ENCODE results near the gene URB1.
A peak's percentile ranks its signal among the peaks of the same experiment; 100 is the strongest.
"Not testable (repeated sequence)": the region's sequence is repeated elsewhere in the genome, so short reads cannot be mapped to it uniquely, and the experiment has no call there.

The URB1 gene, protein sequence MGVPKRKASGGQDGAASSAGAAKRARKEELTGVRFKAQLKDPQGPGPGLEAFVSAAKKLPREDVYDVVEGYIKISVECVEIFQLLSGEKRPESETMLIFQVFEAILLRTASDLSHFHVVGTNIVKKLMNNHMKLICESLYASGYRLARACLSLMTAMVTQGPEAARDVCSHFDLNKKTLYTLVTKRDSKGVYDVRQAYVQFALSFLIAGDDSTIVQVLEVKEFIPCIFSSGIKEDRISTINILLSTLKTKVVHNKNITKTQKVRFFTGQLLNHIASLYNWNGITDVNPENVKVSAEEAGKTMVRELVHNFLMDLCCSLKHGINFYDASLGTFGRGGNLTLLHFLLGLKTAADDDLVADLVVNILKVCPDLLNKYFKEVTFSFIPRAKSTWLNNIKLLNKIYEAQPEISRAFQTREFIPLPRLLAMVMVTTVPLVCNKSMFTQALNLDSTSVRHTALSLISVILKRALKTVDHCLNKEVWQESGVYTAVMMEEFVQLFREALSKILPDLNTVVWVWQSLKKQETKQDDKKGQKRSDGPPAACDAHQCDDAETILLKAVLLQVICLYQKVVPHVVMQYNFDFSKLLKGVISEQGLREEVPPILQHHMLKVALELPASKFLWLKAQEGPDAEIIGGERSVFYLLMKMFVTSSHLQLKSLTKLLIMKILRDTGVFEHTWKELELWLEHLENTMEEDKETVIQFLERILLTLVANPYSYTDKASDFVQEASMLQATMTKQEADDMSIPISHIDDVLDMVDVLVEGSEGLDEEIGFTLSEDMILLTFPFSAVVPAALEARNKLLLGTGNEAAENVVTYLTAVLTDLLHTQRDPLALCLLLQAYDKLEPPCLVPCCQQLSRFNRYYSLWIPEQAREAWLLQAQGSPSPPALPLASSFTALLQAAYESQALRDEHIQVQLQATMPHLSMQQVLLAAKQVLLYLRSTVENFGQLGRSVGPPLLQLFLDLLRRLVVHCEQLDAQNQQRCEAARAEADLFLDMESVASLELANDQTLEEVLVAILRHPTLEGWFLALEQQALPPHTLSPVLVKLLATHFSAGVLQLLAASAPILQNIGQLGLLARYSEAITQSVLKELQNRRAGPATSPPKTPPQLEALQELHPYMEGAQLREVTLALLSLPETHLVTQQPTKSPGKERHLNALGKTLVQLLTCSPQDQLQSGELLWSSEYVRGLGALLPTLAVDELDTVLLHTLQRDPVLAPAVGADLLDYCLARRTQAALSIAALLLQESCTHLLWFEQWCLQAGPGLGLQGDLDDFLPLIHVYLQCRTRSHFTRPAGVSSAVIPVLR (N-terminal part only)

DNA sequence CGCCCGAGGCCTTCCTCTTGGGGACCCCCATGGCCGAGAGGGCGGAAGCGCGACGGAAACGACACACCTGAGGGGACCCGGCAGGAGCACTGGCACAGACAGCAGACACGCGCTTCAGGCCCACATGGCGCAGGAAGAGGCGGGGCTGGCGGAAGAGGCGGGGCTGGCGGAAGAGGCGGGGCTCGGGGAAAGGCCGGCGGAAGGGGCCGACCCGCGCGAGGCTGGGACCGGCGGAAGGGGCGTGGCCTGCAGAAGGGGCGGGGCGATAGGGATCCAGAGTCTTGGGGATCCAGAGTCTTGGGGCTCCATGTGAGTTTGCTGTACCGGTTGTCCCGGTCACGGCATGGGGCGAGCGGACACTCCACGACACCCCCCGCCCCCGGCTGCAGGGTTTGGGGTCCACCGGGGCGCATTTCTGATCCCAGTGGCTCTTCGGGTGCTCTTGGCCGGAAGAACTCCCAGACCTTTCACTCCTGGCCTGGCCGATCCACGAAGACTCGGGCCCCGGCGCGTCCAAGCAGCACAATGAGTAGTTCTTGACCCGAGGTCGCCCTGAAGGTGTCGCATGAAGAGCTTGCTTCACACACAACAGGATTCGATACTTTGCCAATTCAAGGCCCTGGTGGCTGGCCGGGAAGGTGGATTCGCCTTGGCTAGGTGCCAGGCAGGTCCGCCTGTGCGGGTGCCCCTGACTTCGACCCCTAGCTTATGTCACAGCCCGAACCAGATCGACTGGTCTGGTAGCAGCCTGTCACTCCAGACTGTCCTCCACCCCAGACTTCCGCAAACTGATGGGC, at the start of gene URB1:
TSS of gene URB1 (minus strand) at position 133 of the 797 bp plus-strand sequence. CDS start at position 31, 102 bp downstream.
- peak within 1 kb of the TSS; percentile 92 for H3K4me3 ChIP-seq (ENCODE audit: low read depth, low read length)
- TF ChIP-seq, protein P1, sequence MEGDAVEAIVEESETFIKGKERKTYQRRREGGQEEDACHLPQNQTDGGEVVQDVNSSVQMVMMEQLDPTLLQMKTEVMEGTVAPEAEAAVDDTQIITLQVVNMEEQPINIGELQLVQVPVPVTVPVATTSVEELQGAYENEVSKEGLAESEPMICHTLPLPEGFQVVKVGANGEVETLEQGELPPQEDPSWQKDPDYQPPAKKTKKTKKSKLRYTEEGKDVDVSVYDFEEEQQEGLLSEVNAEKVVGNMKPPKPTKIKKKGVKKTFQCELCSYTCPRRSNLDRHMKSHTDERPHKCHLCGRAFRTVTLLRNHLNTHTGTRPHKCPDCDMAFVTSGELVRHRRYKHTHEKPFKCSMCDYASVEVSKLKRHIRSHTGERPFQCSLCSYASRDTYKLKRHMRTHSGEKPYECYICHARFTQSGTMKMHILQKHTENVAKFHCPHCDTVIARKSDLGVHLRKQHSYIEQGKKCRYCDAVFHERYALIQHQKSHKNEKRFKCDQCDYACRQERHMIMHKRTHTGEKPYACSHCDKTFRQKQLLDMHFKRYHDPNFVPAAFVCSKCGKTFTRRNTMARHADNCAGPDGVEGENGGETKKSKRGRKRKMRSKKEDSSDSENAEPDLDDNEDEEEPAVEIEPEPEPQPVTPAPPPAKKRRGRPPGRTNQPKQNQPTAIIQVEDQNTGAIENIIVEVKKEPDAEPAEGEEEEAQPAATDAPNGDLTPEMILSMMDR (IDR thresholded peaks at IDR 0.05; ENCODE audit: borderline replicate concordance, insufficient read depth, low read depth, low read length): no peak

DNA sequence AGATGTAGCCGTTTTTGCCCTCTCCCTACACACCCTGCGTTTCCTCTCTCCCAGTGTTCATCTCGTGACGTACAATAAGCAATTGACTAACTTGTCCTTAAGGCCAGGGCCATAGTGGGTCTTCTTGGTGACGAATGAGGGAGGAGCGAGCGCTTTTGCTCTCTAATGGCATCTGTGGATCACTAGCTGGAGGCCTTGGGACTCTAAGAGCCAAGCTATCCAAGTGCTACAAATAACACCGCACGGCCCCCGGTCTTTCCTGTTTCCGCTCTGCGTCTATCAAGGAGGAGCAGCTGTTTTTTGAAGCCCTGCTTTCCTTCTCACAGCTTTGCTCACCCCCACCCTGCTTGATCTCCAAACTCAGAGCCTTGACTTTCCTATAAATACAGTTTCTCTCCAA, 44.9 kb upstream of the URB1 start:
- H3K4me3 ChIP-seq (ENCODE audit: low read depth, low read length): no peak overlapping the region
- TF ChIP-seq, protein P1 (IDR thresholded peaks at IDR 0.05; ENCODE audit: borderline replicate concordance, insufficient read depth, low read depth, low read length): no peak

DNA sequence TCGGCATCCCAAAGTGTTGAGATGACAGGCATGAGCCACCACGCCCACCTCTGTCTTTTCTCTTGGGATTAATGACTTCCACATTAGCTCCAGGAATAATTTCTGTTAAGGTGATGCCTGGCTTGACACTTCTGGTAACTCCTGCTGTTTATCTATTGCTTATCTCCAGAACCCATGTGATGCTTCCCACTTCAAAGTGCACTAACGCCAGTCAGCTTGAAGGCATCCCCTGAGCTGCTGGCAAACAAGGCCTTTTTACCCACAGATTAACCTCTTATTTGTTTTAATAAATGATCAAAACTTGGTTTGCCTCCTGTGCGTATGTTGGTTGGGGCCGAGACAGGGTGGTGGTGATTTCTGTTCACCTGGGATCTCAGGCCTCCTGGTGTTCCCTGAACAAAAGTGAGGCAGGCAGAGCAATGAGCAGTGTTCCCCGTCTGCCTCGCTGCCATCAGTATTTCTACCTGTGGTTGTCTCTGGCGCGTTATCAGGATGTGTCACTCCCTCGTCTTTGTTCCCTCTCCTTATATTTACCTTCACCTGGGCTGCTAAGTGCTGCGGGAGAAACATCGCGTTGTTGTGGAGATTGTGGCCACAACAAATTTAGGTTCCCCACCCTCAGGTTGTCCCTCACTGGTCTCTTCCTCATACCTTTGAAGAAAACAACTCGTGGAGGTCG, 40.3 kb upstream of the URB1 start:
- H3K4me3 ChIP-seq (ENCODE audit: low read depth, low read length): not testable (repeated sequence)

DNA sequence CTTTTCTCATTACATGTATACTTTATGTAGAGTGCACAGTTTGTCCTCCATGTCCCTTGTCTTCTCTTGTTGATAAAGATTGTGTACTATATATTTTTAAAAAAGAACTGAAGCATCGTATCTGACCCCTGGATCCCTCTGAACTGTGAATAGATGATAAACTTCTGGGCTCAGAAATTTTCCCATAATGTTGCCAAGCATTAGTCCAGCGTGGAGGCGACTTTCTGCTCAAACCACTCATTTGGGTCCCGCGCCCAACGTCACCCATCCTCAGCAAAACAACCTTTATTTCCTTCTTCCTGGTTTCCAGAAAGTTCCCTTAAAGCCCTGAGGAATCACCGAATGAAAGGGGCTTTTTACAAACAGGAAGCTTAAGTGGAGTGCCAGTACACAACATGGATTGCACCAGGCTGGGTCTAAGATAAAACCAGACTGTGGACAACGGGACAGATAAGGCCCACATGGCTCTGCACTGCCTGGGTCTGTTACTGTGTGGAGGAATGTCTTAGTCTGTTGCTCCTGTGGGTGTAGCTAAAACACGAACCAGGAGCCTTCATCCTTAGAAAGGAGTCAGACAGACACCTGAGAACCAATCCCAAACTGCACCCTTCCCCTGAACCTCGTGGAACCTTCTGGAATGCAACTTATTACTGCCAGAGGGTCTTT, 35.3 kb upstream of the URB1 start:
- TF ChIP-seq, protein P1 (IDR thresholded peaks at IDR 0.05; ENCODE audit: borderline replicate concordance, insufficient read depth, low read depth, low read length): no peak
- H3K4me3 ChIP-seq (ENCODE audit: low read depth, low read length): no peak overlapping the region

DNA sequence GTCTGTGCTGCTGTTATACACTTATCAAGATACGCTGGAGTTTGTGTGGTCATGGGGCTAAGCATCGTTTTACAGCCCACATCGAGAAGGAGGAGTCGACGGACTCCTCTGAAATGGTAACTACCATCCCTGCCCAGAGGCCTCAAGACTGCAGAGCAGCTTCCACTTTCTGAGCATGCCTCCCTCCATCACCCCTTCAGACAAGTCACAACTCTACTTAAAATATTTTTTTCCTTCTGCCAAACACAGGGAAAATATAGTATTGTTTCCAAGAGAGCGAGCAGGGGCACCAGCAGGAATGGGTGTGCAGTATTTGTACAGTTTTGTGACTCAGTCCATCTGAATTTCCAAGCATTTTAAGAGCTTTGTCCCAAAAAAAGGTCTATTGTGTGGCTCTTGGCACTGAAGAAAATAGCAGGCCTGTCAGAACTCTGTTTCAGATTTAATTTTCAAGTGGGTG, 33.8 kb upstream of the URB1 start:
- TF ChIP-seq, protein P1 (IDR thresholded peaks at IDR 0.05; ENCODE audit: borderline replicate concordance, insufficient read depth, low read depth, low read length): no peak
- H3K4me3 ChIP-seq (ENCODE audit: low read depth, low read length): no peak overlapping the region

DNA sequence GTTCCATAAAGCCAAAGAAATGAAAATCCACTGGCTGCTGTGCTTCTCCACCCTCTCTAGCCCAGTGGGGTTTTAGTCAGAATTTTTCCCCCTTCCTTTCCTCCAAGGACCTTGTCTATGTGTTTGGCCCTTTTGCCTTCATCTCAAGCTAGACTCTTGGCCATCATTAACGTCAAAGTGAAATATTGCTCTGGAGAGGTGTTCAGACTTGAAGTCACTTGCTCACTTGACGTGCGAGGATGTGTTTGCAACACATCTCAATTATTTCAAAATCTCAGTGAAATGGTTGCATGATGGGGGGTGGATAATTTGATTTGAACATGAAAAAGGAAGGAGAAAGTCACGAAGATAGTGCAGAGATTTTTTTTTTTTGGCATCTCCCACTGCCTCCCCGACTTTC, 33.3 kb upstream of the URB1 start:
- H3K4me3 ChIP-seq (ENCODE audit: low read depth, low read length): no peak overlapping the region
- TF ChIP-seq, protein P1 (IDR thresholded peaks at IDR 0.05; ENCODE audit: borderline replicate concordance, insufficient read depth, low read depth, low read length): no peak
